IMR-90 (cell line): Measurements from ENCODE around the gene DPP6. TPM values are rescaled to one million over a fixed set of nuclear protein-coding genes. Genes with fewer than 3 reads are reported as not detected.

Source experiments
- ATAC-seq: fragments of 200-7000 bp; cut with Tn5 transposase; 2 replicates; pipeline ENCODE4 v1.9.1; 2020; ENCODE audit warnings: low read depth, mild to moderate bottlenecking, moderate library complexity
- BruUV-seq: library from RNA; stranded (reverse); fragments of 400-500 nt; replicated peaks from 2 replicates; lab custom pipeline; 2021; lab: Mats Ljungman, UMichigan
- CTCF ChIA-PET: fragments of 300-600 bp; formaldehyde crosslinking; extraction: SDS; loops from one replicate; lab custom pipeline; 2021; ENCODE audit warnings: antibody characterized with exemption; lab: Yijun Ruan, JAX
- POLR2A ChIA-PET: fragments of 300-600 bp; sonication (Branson Sonifier 250); formaldehyde crosslinking; loops from one replicate; lab custom pipeline; 2022; ENCODE audit warnings: antibody characterized with exemption; ENCODE audit not compliant: unreplicated experiment; lab: Charles Lee
- DNase-seq: peaks from one replicate; pipeline ENCODE4 v3.0.0; 2013
- H2AFZ ChIP-seq: replicated peaks from 2 replicates; pipeline ENCODE3; 2013; ENCODE audit warnings: low read length, mild to moderate bottlenecking; ENCODE audit not compliant: poor library complexity
- H2AK5ac ChIP-seq: 2 replicates; pipeline ENCODE4 v1.6.1; 2013; ENCODE audit warnings: low read depth, low read length, inconsistent platforms
- H2AK9ac ChIP-seq: replicated peaks from 2 replicates; pipeline ENCODE3; 2013; ENCODE audit warnings: mild to moderate bottlenecking, low read depth, low read length, moderate library complexity; ENCODE audit not compliant: poor library complexity
- H2BK120ac ChIP-seq: 2 replicates; pipeline ENCODE4 v1.6.1; 2013; ENCODE audit warnings: low read depth, low read length, inconsistent platforms
- H2BK15ac ChIP-seq: 3 replicates; pipeline ENCODE4 v1.6.1; 2013; ENCODE audit warnings: low read depth, low read length, inconsistent platforms
- H2BK20ac ChIP-seq: 2 replicates; pipeline ENCODE4 v1.6.1; 2013; ENCODE audit warnings: low read depth, mild to moderate bottlenecking, inconsistent platforms, low read length, moderate library complexity
- H2BK5ac ChIP-seq: 2 replicates; pipeline ENCODE4 v1.6.1; 2013; ENCODE audit warnings: mild to moderate bottlenecking, low read depth, low read length, inconsistent platforms; ENCODE audit not compliant: poor library complexity, severe bottlenecking
- H3K14ac ChIP-seq: replicated peaks from 2 replicates; pipeline ENCODE4 v1.6.1; 2013; ENCODE audit warnings: low read depth, low read length, inconsistent platforms
- H3K18ac ChIP-seq: 2 replicates; pipeline ENCODE4 v1.6.1; 2013; ENCODE audit warnings: low read depth, low read length, control low read depth
- H3K23ac ChIP-seq: 2 replicates; pipeline ENCODE4 v1.6.1; 2013; ENCODE audit warnings: low read depth, low read length, inconsistent platforms
- H3K27ac ChIP-seq: 2 replicates; pipeline ENCODE4 v1.5.1; 2013; ENCODE audit warnings: mild to moderate bottlenecking, control low read depth, low read length; ENCODE audit not compliant: insufficient read depth
- H3K27me3 ChIP-seq: 2 replicates; pipeline ENCODE4 v1.6.1; 2013; ENCODE audit warnings: low read length; ENCODE audit not compliant: control insufficient read depth, insufficient read depth
- H3K36me3 ChIP-seq: 2 replicates; pipeline ENCODE4 v1.6.1; 2013; ENCODE audit warnings: low read length, mixed read lengths; ENCODE audit not compliant: control insufficient read depth, insufficient read depth
- H3K4ac ChIP-seq: 2 replicates; pipeline ENCODE4 v1.6.1; 2013; ENCODE audit warnings: low read depth, low read length, inconsistent platforms
- H3K4me1 ChIP-seq: 2 replicates; pipeline ENCODE4 v1.6.1; 2013; ENCODE audit warnings: low read length, mixed read lengths; ENCODE audit not compliant: control insufficient read depth, insufficient read depth
- H3K4me2 ChIP-seq: 2 replicates; pipeline ENCODE4 v1.6.1; 2013; ENCODE audit warnings: low read depth, mild to moderate bottlenecking, control low read depth, low read length, moderate library complexity
- H3K4me3 ChIP-seq: 2 replicates; pipeline ENCODE4 v1.5.1; 2013; ENCODE audit warnings: low read depth, mild to moderate bottlenecking, control low read depth, low read length, moderate library complexity; ENCODE audit not compliant: insufficient read depth
- H3K56ac ChIP-seq: 2 replicates; pipeline ENCODE4 v1.6.1; 2013; ENCODE audit warnings: low read length, inconsistent platforms; ENCODE audit not compliant: insufficient read depth; ENCODE audit errors: extremely low read depth
- H3K79me1 ChIP-seq, 2 experiments: 2 replicates each; pipeline ENCODE4 v1.6.1; 2013; ENCODE audit warnings: low read length in 2 of 2, inconsistent platforms in 1 of 2, low read depth in 1 of 2
- H3K9ac ChIP-seq: 2 replicates; pipeline ENCODE4 v1.6.1; 2013; ENCODE audit warnings: low read depth, low read length, control low read depth
- H3K9me1 ChIP-seq: 2 replicates; pipeline ENCODE4 v1.6.1; 2013; ENCODE audit warnings: low read length, inconsistent platforms; ENCODE audit not compliant: insufficient read depth
- H3K9me3 ChIP-seq: 2 replicates; pipeline ENCODE4 v1.6.1; 2013; ENCODE audit warnings: low read length; ENCODE audit not compliant: control insufficient read depth, insufficient read depth
- H4K20me1 ChIP-seq: 2 replicates; pipeline ENCODE4 v1.6.1; 2013; ENCODE audit warnings: low read length, inconsistent platforms; ENCODE audit not compliant: insufficient read depth
- H4K5ac ChIP-seq: 2 replicates; pipeline ENCODE4 v1.6.1; 2013; ENCODE audit warnings: mild to moderate bottlenecking, low read depth, low read length, control low read depth
- H4K8ac ChIP-seq, 2 experiments: 2 replicates each; pipeline ENCODE4 v1.6.1; 2013; ENCODE audit warnings: low read depth in 2 of 2, low read length in 2 of 2, control low read depth in 1 of 2, inconsistent platforms in 1 of 2
- H4K91ac ChIP-seq: 2 replicates; pipeline ENCODE4 v1.6.1; 2013; ENCODE audit warnings: low read depth, low read length, inconsistent platforms; ENCODE audit not compliant: insufficient read depth
- CTCF ChIP-seq: conservative IDR thresholded peaks from 2 replicates; pipeline ENCODE4 v1.5.1; 2012; ENCODE audit warnings: mild to moderate bottlenecking, low read depth, low read length, improper control_type of control experiment
- ELK1 ChIP-seq: fragments of 150-350 bp; IDR thresholded peaks from 2 replicates; pipeline ENCODE4 v1.6.1; 2016; ENCODE audit warnings: low read depth, mild to moderate bottlenecking, low read length, moderate library complexity, borderline replicate concordance
- FOS ChIP-seq: fragments of 150-350 bp; IDR thresholded peaks from 2 replicates; pipeline ENCODE4 v1.6.1; 2016; ENCODE audit warnings: low read depth, low read length
- POLR2A ChIP-seq: IDR thresholded peaks from 2 replicates; pipeline ENCODE4 v1.6.1; 2012; ENCODE audit warnings: mild to moderate bottlenecking, low read depth, low read length
- RAD21 ChIP-seq: IDR thresholded peaks from 2 replicates; pipeline ENCODE4 v1.6.1; 2012; ENCODE audit warnings: low read length, improper control_type of control experiment
- RCOR1 ChIP-seq: IDR thresholded peaks from 2 replicates; pipeline ENCODE4 v1.6.1; 2012; ENCODE audit warnings: mild to moderate bottlenecking, low read length, improper control_type of control experiment; ENCODE audit not compliant: insufficient replicate concordance
- SMC3 ChIP-seq: fragments of 150-350 bp; IDR thresholded peaks from 2 replicates; pipeline ENCODE4 v1.6.1; 2016; ENCODE audit warnings: low read depth, mild to moderate bottlenecking, antibody characterized with exemption, low read length, moderate library complexity
- USF2 ChIP-seq: fragments of 150-350 bp; IDR thresholded peaks from 2 replicates; pipeline ENCODE4 v1.6.1; 2017; ENCODE audit warnings: mild to moderate bottlenecking, antibody characterized with exemption, low read length, low read depth
- dilution Hi-C: fragments of 300-500 bp; cut with HindIII; formaldehyde crosslinking; loops from one replicate; pipeline ENCODE4 v1.14.3; 2018; ENCODE audit warnings: low sequenced_read_pairs; ENCODE audit not compliant: unreplicated experiment
- in situ Hi-C: fragments of 300-500 bp; cut with MboI; formaldehyde crosslinking; loops from 3 replicates; pipeline ENCODE4 v1.14.3; 2019; ENCODE audit warnings: low sequenced_read_pairs, inconsistent platforms, mixed read lengths
- intact Hi-C: fragments of 100-400 bp; cut with micrococcal nuclease; formaldehyde crosslinking; loops from 2 replicates; pipeline ENCODE4 v1.10.0; 2022
- polyA plus RNA-seq, 3 experiments: library from polyadenylated mRNA; depleted of rRNA; stranded (reverse); fragments of >200 nt; gene quantifications; 2 replicates each; pipeline ENCODE4 v1.2.3, GENCODE V29; 2012; ENCODE audit warnings: low replicate concordance in 1 of 3
- total RNA-seq: library from RNA; depleted of rRNA; stranded (reverse); fragments of >200 nt; gene quantifications from 2 replicates; pipeline ENCODE4 v1.2.3, GENCODE V29; 2012

DPP6 gene
- total and polyA plus RNA-seq, 2 of the 4 experiments (the other 2 are of a cell fraction): not detected

DNA sequence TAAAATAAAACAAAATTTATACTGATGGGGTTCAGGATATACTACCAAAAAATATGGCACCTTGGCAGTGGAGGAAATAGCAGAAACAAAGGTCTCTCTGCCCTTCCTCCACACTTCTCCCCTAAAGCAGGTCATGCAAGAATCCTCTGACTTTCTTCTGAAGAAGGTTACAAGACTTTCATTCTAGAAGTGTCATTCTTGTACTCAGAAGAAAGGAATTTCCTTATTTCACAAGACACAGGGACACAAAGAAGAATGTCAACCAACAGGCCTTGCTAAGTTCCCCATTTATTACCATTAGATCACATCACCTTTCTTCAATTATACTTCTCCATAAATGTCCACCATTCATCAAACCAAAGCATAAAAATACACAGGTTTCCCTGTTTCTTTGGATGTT, 480.6 kb downstream of the DPP6 start:
- H2BK5ac ChIP-seq: no peak overlapping the region
- BruUV-seq: no TSS peak
- ATAC-seq: no peak
- intact Hi-C loops: no loop called here
- H3K9me1 ChIP-seq: no peaks in the 10 kb centered on the region
- no peaks in the 10 kb centered on the region for H3K79me1 ChIP-seq
- dilution Hi-C loops: no loop called here
- no peak overlapping the region for H2BK120ac ChIP-seq
- H2AK9ac ChIP-seq: no peak overlapping the region
- no peak overlapping the region for H2AFZ ChIP-seq
- no peak overlapping the region for H3K4ac ChIP-seq
- H3K4me3 ChIP-seq: no peak overlapping the region
- H3K56ac ChIP-seq: no peak overlapping the region
- no peak overlapping the region for H4K8ac ChIP-seq
- H3K23ac ChIP-seq: no peak overlapping the region
- POLR2A ChIA-PET: no interaction called here
- H3K4me2 ChIP-seq: no peak overlapping the region
- no peak overlapping the region for H3K27ac ChIP-seq
- no peak overlapping the region for H2BK15ac ChIP-seq
- no peak overlapping the region for H3K9ac ChIP-seq
- CTCF ChIA-PET: no interaction called here
- no peaks in the 10 kb centered on the region for H3K36me3 ChIP-seq
- no peak overlapping the region for H2BK20ac ChIP-seq
- no peak for TF ChIP-seq RAD21
- no peak for TF ChIP-seq RCOR1
- TF ChIP-seq FOS: no peak
- TF ChIP-seq ELK1: no peak
- no peak for TF ChIP-seq USF2
- no peak for TF ChIP-seq SMC3
- TF ChIP-seq CTCF: no peak
- TF ChIP-seq POLR2A: no peak
- H4K20me1 ChIP-seq: no peaks in the 10 kb centered on the region
- DNase-seq: no peak
- in situ Hi-C loops: no loop called here
- no peak overlapping the region for H4K5ac ChIP-seq
- no peak overlapping the region for H2AK5ac ChIP-seq
- H3K9me3 ChIP-seq: peaks cover 2% of the 10 kb centered on the region
- H4K91ac ChIP-seq: no peak overlapping the region
- H3K4me1 ChIP-seq: no peaks in the 10 kb centered on the region
- H3K27me3 ChIP-seq: no peaks in the 10 kb centered on the region
- H3K14ac ChIP-seq: no peak overlapping the region
- no peak overlapping the region for H3K18ac ChIP-seq
